ENCODE data around the gene TMEM169. TPM values are rescaled to one million over a fixed set of nuclear protein-coding genes. Genes with fewer than 3 reads are reported as not detected.

Gene TMEM169
- total RNA-seq, 4 donors from 2014 or later = 1.9 to 3.1 (median 2.4) TPM

DNA sequence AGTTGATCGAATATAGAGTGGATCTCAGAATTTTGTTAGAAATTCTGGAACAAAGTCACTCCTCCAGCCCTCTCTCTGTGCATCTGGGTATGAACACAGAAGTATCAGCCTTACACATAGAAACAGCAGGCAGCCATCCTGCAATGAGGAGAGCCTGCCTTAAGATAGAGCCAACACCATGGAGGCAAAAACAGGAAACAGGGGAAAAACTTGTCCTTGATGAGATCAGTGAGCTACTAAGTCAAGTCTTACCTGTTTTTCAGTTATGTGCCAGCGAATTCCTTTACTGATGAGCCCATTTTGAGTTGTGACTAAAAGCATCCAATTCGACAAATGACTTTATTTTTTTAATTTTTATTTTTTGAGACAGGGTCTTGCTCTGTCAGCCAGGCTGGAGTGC is 41.8 kb upstream of the TMEM169 start:
- no peak for DNase-seq
- no peak overlapping the region for H3K4me3 ChIP-seq (replicated peaks in 1 of 3)
- H3K9me3 ChIP-seq = no peaks in the 10 kb centered on the region
- TF ChIP-seq POLR2A (IDR thresholded peaks at IDR 0.05) = no peak
- TF ChIP-seq, protein P1, sequence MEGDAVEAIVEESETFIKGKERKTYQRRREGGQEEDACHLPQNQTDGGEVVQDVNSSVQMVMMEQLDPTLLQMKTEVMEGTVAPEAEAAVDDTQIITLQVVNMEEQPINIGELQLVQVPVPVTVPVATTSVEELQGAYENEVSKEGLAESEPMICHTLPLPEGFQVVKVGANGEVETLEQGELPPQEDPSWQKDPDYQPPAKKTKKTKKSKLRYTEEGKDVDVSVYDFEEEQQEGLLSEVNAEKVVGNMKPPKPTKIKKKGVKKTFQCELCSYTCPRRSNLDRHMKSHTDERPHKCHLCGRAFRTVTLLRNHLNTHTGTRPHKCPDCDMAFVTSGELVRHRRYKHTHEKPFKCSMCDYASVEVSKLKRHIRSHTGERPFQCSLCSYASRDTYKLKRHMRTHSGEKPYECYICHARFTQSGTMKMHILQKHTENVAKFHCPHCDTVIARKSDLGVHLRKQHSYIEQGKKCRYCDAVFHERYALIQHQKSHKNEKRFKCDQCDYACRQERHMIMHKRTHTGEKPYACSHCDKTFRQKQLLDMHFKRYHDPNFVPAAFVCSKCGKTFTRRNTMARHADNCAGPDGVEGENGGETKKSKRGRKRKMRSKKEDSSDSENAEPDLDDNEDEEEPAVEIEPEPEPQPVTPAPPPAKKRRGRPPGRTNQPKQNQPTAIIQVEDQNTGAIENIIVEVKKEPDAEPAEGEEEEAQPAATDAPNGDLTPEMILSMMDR (IDR thresholded peaks at IDR 0.05) = no peak
- WGBS, 2 donors = 94 to 97% methylated on average over 3 of the region's 3 CpGs
- H3K27me3 ChIP-seq = no peaks in the 10 kb centered on the region
- H3K27ac ChIP-seq = no peak overlapping the region
- peaks cover 0 to 8% of the 10 kb centered on the region in 2 donors for H3K4me1 ChIP-seq
- intact Hi-C loops (cut with DNase I) = no loop called here
- no peaks in the 10 kb centered on the region for H3K36me3 ChIP-seq

DNA sequence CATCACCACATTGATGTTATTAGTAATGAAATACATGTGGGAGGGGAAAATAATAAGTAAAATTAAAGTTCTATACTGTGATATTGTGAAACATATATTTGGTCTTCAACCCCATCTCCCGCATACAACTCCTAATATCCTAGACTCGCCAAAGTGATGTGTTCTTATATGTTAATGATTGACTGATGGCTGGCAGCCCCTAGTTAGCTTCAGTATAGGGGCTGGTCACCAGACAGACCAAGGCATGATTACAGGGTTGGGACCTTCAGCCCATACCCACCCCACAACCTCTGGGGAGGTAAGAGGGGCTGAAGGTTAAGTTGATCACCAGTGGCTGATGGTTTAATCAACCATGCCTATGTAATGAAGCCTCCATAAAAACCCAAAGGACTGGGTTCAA is 40.3 kb upstream of the TMEM169 start:
- intact Hi-C loops (cut with DNase I) = no loop called here
- Histone ChIP-seq H3K27ac (no peak overlapping the region), H3K4me1 (peaks cover 0 to 9% of the 10 kb centered on the region in 2 donors), H3K9me3 (no peaks in the 10 kb centered on the region), H3K27me3 (no peaks in the 10 kb centered on the region), H3K4me3 (replicated peaks in 1 of 3) (no peak overlapping the region), H3K36me3 (no peaks in the 10 kb centered on the region)
- 100% methylated on average over 2 of the region's 2 CpGs for WGBS, 2 donors
- DNase-seq = no peak
- TF ChIP-seq POLR2A (IDR thresholded peaks at IDR 0.05) = no peak
- TF ChIP-seq, protein P1 (IDR thresholded peaks at IDR 0.05) = no peak

DNA sequence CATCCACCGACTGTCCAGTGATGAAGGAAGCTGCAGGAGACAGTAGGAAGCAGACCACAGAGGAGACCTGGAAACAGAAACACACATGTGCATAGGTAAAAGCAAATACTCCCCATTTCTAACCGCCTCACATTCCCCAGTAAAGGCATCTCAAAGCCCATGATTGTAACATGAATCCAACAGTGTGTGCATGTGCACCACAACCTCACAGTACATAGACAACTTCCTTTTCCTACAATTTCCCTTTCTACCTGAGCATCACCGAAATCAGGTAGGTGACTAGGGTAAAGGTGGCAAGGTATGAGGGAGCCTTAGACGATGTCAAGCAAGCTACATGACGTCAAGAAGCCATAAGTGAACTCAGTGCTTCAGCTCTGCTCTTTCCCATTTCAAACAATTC is 37.8 kb upstream of the TMEM169 start:
- DNase-seq = no peak
- no peaks in the 10 kb centered on the region for H3K27me3 ChIP-seq
- H3K4me3 ChIP-seq (replicated peaks in 1 of 3) = no peak overlapping the region
- no peaks in the 10 kb centered on the region for H3K36me3 ChIP-seq
- TF ChIP-seq, protein P1 (IDR thresholded peaks at IDR 0.05) = no peak
- no peak for TF ChIP-seq POLR2A (IDR thresholded peaks at IDR 0.05)
- WGBS, 2 donors = 95 to 97% methylated on average over 5 of the region's 5 CpGs
- H3K9me3 ChIP-seq = no peaks in the 10 kb centered on the region
- H3K27ac ChIP-seq = no peak overlapping the region
- intact Hi-C loops (cut with DNase I) = no loop called here
- H3K4me1 ChIP-seq = peaks cover 0 to 9% of the 10 kb centered on the region in 2 donors

DNA sequence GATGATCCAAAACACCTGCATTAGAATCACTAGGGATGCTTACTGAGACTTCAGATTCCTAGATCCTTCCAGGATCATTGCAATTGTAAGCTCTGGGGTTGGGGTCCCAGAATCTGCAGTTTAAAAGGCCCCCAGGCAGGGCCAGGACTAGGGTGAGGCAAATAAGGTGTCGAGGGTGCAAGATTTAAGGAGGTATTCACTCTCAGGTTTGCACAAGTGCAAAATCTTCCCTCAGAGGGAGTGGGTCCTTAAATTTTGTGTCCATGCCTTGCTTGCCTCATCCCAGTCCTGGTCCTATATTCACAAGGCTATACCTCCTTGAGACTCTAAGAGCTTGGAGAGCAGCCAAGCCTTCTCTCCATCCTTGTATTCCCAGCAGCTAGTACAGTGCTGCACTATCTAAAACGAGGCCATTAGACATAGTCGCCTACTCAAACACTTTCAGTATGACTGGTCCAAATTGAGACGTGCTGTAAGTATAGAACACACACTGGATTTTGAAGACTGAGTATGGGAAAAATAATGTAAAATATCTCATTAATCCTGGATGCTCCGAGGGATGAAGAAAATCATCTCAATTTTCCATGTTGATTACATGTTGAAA is 36.7 kb upstream of the TMEM169 start:
- intact Hi-C loops (cut with DNase I) = no loop called here
- no peak overlapping the region for H3K27ac ChIP-seq
- peak; percentile 37 to 41 for DNase-seq
- H3K4me3 ChIP-seq (replicated peaks in 1 of 3) = no peak overlapping the region
- H3K9me3 ChIP-seq = no peaks in the 10 kb centered on the region
- 47 to 50% methylated on average over 5 of the region's 5 CpGs for WGBS, 2 donors
- TF ChIP-seq POLR2A (IDR thresholded peaks at IDR 0.05) = no peak
- TF ChIP-seq, protein P1 (IDR thresholded peaks at IDR 0.05) = no peak
- H3K36me3 ChIP-seq = no peaks in the 10 kb centered on the region
- H3K27me3 ChIP-seq = no peaks in the 10 kb centered on the region
- H3K4me1 ChIP-seq = peaks cover 0 to 9% of the 10 kb centered on the region in 2 donors

DNA sequence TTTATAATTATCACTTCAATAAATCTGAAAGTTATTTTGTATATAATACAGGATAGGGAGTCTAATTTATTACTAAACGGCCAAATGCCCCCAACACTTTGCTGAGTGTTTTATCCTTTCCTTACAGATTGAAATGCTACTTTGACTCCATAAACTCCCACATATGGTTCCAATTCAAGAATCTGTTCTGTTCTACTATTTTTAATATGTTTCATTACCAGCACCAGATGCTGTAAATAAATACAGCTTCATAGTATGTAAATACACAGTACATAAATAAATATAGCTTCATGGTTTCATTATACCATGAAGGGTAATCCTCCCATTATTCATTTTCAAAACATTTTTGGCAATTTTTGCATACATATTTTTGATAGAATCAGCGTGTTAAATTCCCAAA is 34.3 kb upstream of the TMEM169 start:
- H3K9me3 ChIP-seq = no peaks in the 10 kb centered on the region
- intact Hi-C loops (cut with DNase I) = no loop called here
- DNase-seq = no peak

More for the DNA sequence above, 34.3 kb upstream of the TMEM169 start:
- H3K27ac ChIP-seq = no peak overlapping the region
- no peaks in the 10 kb centered on the region for H3K36me3 ChIP-seq
- H3K4me3 ChIP-seq (replicated peaks in 1 of 3) = no peak overlapping the region
- WGBS, 2 donors = 91 to 93% methylated on average over 2 of the region's 2 CpGs
- H3K4me1 ChIP-seq = peaks cover 0 to 9% of the 10 kb centered on the region in 2 donors
- TF ChIP-seq, protein P1 (IDR thresholded peaks at IDR 0.05) = no peak
- TF ChIP-seq POLR2A (IDR thresholded peaks at IDR 0.05) = no peak
- no peaks in the 10 kb centered on the region for H3K27me3 ChIP-seq

Data from thyroid gland (tissue), 4 donors.